ENCODE results near the gene SVOPL.

Gene SVOPL

DNA sequence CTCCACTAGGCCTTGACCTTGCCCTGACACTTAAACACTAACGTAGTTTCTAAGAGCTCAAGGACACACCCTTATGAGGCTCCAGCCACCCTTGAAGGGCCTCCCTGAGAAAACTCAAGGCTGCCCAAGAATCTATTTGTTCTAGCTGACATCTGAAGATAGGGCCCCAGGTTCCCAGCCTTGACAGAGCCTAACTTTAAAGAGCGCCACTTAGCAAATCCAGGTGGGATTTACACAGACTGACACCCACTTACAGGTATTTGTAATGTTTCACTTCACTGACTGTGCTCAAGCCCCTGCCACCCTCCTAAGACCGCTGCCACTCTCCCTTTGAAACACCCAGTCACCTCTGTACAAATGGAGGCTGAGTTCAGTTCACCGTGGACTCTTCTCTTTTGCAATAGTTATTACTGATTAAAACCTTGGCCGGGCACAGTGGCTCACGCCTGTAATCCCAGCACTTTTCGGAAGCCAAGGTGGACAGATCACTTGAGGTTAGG is 90.4 kb downstream of the SVOPL start:
- in situ Hi-C loops (cut with MboI; ENCODE audit: low sequenced_read_pairs) = no loop called here

DNA sequence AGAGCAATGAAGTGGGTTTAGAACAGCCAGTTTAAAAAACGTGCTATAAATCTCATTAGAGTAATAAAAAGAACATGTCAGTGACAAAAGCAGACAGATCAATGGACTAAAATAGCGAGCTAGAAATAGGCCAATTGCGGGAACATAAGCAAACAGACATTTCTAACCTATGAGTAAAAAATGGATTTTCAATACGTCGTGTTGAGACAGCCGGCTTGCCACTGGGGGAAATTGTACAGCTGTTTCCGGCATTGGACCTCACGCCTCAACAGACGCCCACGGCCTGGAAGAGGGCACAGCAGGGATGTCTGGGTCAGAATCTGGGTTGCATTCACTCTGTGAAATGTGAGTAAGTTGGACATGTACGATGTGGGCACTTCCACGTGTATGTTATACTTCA is 92.9 kb downstream of the SVOPL start:
- in situ Hi-C loops (cut with MboI; ENCODE audit: low sequenced_read_pairs) = no loop called here

DNA sequence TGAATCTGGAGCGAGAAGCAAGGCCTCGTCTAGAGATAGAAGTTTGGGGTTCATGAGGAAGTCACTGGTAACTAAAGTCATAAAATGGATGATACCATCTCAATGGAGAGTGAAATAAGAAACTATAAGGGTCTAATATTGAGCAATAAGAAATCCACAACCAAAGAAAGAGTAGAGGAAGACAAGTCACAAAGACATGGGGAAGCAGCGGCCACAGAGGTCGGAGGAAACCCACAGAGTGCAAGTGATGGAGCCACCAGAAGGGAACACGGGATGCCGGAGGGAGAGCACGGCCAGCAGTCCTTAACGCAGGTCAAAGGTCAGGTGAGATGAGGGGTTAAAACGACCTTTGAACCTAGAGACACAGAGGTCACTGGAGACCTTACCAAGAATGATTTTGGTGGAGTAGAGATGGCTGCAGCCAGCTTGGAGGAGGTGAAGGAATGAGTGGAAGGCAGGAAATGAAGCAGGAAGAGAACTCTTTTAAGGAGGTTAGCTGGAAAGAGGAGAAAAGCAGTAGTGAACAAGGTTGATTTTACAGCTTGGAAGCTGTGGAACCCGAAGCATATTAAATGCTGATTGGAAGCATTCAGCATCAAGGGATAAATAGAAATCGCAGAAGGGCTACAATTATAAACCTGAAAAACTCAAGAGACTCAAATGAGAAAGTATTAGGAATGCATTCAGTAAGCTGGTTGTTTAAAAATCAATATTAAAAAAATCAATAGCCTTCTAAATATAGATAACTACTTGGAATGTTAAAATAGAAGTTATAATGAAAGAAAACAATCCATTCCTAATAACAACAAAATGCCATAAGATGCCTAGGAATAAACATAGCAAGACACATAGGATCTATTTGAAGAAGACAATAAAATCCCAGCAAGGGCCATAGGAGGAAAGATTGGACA is 93.7 kb downstream of the SVOPL start:
- in situ Hi-C loops (cut with MboI; ENCODE audit: low sequenced_read_pairs) = no loop called here

DNA sequence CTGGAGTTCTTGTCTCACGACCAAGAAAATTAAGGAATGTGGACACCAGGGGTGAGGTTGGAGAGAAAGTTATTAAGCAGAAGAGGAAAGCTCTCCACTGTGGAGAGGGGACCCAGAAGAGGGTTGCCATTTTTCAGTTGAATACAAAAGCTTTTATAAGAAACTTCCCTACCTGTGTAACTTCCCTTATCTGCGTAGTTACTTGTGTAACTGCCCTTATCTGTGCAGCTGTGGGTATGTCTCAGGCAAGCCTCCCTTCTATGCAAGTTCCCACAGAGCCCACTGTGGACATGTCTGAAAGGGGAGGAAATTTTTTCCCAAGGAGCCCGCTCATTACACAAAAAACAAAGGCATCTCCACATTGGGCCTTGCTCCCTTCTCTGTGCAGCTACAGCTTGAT is 94.9 kb downstream of the SVOPL start:
- in situ Hi-C loops (cut with MboI; ENCODE audit: low sequenced_read_pairs) = no loop called here

DNA sequence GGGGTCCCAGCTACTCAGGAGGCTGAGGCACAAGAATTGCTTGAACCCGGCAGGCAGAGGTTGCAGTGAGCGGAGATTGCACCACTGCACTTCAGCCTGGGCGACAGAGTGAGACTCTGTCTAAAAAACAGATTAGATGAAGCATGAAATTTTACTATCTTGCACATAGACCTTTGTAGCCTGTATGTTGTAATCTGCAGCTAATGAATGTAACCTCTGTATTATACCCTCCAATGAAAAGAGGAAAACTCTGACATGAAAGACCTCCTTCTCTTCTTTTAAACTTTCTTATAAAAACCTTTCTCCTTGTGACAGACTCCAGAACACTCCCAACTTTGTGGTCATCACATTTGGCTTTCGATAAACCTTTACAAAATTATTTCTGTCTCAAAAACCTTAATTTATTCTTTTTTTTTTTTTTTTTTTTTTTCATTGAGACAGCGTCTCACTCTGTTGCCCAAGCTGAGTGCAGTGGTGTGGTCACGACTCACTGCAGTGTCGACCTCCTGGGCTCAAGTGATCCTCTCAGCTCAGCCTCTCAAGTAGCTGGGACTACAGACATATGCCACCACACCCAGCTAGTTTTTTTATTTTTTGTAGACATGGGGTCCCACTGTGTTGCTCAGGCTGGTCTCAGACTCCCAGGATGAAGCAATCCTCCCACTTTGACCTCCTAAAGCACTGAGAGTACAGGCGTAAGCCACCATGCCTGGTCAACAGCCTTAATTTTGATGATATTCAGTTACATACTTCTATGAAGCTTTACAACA is 97.4 kb downstream of the SVOPL start:
- in situ Hi-C loops (cut with MboI; ENCODE audit: low sequenced_read_pairs) = no loop called here

DNA sequence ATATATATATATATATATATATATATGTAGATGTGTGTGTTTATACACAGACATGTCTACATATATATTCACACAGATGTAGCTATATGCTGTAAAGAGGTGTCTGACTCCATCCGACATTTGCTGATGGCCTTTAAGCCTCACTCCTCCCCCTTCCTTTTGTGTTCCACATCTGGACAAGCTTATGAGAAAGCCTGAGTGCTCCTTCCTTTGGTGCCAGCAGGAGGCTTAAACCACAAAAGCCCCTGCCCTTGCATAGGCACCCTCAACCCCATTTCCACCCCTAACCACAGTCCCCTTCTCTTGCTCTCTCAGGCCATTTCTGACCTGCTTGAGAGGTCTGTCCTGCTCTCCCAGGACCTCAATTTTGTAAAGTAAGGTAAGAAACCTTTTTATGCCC is 98.7 kb downstream of the SVOPL start:
- in situ Hi-C loops (cut with MboI; ENCODE audit: low sequenced_read_pairs) = no loop called here

DNA sequence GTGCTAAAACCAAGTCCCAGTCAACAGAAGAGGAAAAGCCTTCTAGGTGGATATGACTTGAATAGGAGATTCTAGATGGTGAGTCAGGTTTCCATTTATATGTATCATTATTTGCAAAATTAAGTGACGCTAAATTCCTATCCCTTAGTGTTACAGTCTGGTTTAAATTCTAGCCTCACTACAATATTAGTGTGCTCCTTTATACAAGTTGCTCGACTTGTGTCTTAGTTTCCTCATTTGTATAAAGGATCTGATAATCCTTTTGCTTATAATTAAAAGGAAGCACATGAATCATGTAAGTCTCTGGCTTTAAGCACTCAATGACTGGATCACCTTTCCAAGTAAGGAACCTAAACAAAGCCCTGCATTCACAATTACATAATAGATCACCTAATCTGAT is 105.7 kb downstream of the SVOPL start:
- in situ Hi-C loops (cut with MboI; ENCODE audit: low sequenced_read_pairs) = no loop called here

DNA sequence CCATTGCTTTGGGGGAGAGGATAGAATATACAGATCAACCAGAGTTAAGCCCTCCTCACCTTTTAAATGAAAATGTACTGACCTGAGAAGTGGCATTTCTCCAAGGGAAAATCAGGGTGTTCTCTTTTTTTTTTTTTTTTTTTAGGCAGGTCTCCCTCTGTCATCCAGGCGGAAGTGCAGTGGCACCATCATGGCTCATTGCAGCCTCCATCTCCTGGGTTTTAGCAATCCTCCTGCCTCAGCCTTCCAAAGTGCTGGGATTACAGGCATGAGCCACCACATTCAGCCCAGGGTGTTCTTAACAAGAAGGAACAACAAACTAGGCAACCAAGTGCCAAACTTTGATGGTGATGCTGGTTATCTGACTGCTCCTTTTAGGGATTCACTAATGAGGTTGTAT is 111.0 kb downstream of the SVOPL start:
- in situ Hi-C loops (cut with MboI; ENCODE audit: low sequenced_read_pairs) = no loop called here

DNA sequence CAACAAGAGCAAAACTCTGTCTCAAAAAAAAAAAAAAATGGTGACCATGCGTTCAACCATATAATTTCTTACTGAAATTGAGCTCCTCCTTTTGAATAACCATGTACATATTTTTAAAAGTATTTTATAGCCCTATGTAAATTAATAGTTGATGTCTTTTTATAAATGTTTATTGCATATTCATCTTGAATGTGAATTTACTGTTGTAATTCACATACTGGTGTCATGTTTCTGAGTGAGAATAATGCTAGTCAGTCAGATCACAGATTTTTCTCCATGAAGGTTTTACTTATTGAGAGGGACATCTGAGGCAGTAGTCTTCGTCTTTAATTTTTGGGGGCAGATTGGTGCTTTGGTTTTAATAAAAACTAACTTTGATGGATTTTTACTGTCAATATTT is 112.2 kb downstream of the SVOPL start:
- in situ Hi-C loops (cut with MboI; ENCODE audit: low sequenced_read_pairs) = no loop called here

DNA sequence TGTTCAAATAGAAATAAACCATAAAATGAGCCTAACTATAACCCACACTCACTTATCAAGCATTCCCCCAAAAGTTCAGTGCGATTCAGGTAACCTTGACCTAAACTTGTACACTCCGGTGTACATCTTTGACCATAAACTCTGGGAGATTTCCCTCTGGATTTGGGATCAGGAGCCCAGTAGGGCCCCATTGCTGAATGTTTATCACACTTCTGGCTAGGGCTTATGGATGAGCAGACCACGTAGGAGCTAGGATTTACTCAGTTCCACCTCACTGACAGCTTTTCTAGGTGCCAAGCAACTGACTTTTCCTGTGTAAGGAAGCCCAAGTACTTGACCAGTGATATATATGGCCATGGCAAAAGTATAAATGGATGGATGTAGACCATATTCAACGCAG is 113.7 kb downstream of the SVOPL start:
- in situ Hi-C loops (cut with MboI; ENCODE audit: low sequenced_read_pairs) = no loop called here

DNA sequence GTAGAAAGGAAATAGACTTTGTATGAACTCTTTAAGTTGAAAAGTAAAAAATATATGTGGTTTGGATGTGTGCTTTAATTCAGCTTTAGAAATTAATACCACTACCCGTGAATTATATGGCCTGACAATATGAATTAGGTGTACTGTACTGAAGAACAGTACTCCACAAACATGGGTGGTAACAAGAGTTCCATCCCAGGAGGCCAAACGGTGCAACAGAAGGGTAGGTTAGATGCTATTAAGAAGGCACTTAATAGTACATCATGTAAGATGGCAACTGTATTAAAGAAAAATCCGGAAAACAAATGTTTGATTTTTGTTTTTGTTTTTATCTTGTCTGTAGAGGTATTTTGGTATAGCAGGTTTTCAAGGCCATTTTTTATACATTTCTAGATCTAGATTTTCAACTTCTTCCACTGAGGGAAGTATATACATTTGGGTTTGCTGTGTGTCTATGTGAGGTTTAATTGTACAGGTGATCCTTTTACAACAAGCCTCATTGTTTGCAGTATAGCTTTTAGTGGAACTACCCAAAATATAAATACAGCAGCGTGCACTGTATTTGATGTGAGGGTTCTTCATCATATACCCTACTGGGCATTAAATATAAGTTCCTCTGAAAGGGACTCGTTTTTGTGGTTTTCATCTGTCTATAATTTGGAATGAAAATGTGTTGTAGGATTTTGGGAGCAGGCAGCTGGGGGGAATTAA is 115.7 kb downstream of the SVOPL start:
- in situ Hi-C loops (cut with MboI; ENCODE audit: low sequenced_read_pairs) = no loop called here

DNA sequence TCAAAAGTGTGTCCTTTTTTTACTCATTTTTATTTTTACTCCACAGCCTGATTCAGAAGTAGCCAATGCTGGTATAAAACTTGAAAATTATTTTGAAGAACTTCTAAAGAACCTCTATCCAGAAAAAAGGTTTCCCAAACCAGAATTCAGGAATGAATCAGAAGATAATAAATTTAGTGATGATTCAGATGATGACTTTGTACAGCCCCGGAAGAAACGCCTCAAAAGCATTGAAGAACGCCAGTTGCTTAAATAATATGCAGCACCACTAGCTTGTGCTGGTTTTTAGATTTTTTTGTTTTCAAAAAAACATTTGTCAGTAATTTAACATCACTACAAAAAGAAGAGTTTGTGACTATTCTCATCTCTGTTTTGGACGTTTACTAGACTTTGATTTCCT is 116.5 kb downstream of the SVOPL start:
- in situ Hi-C loops (cut with MboI; ENCODE audit: low sequenced_read_pairs) = no loop called here

DNA sequence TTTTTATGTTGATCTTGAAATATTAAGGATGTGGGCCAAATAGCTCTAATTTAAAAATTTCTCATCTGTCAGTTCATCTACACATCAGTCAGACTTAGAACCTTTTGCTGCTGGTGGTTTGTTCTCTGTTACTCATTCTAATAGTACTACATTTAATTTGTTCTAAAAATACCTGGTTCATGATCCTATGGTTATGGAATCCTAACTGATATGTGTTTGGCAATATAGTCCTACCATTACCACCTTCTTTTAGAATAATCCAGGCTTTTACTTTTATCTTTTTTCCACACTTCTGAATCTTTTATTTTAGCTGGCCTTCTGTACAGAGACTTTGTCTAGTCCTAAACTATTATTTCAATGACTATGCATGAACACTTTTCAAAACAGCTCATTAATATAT is 116.9 kb downstream of the SVOPL start:
- in situ Hi-C loops (cut with MboI; ENCODE audit: low sequenced_read_pairs) = no loop called here

DNA sequence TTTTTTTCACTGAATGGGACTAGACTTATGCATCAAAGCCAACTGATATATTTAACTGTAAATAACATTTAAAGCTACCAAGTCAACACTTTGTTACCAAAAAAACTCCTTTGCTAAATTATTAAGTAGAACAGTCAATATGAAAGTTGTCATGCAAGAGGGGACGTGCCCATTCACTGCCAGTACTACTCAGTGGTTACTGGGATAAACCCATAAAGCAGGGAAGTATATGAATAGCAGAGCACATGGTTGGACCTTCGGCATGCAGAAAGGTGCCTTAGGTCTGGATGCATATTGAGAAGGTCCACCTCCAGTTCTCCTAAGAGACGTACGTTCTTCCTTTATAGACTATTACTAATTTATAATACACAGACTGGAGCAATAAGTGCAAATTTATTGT is 120.1 kb downstream of the SVOPL start:
- in situ Hi-C loops (cut with MboI; ENCODE audit: low sequenced_read_pairs) = no loop called here

DNA sequence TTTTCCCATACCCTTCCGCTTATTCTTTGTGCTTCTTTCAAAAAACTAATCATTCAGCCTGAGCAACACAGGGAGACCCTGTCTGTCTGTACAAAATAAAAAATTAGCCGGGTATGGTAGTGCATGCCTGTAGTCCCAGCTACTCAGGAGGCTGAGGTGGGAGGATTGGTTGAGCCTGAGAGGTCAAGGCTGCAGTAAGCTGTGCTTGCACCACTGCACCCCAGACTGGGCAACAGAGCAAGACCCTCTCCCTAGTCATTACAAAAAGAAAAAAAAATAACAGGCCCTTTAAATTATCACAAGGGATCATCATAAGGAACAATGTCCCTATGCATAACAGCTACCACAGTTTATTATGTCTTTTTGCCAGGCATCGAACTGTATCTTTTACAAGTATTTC is 121.5 kb downstream of the SVOPL start:
- in situ Hi-C loops (cut with MboI; ENCODE audit: low sequenced_read_pairs) = no loop called here

DNA sequence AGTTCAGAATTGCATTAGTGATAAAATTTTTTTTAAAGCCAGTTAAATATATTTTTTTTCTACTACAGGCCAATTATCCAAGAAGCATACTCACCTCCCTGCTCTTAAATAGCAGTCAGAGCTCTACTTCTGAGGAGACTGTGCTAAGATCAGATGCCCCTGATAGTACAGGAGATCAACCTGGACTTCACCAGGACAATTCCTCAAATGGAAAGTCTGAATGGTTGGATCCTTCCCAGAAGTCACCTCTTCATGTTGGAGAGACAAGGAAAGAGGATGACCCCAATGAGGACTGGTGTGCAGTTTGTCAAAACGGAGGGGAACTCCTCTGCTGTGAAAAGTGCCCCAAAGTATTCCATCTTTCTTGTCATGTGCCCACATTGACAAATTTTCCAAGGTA is 122.0 kb downstream of the SVOPL start:
- in situ Hi-C loops (cut with MboI; ENCODE audit: low sequenced_read_pairs) = no loop called here

DNA sequence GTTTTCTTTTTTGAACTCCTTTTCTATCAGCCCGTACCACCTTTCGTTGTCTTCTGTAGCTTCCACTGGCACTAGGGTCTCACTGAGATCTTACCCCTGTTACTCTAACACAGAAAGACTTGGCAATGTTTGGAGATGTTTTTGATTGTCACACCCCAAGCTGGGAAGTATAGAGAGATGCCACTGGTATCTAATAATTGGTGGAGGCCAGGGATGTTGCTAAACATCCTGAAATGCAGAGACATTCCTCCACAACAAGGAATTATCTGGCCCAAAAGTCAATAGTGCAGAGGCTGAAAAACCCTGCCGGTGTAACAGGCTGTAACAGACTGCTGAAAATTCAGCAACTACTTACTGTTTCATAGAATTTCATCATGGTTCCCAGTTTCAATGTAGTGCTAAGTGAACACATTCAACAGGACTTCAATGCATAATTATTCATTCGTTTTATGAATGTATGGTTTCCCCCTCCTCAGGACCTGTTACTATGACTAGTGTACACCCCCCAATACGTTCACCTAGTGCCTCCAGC is 125.2 kb downstream of the SVOPL start:
- in situ Hi-C loops (cut with MboI; ENCODE audit: low sequenced_read_pairs) = no loop called here

DNA sequence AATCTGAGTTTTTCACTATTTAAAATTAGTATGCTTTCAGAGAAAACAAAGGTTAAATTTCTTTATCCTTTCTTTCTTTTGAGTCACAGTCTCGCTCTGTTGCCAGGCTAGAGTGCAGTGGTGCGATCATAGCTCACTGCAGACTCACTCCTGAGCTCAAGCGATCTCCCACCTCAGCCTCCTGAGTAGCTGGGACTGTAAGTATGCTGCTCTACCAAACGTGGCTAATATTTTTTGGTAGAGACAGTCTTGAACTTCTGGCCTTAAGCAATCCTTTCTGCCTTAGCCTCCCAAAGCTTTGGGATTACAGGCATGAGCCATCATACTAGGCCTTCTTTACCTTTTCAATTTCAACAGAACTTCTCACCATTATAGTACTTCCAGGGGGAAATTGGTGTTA is 127.4 kb downstream of the SVOPL start:
- in situ Hi-C loops (cut with MboI; ENCODE audit: low sequenced_read_pairs) = no loop called here

DNA sequence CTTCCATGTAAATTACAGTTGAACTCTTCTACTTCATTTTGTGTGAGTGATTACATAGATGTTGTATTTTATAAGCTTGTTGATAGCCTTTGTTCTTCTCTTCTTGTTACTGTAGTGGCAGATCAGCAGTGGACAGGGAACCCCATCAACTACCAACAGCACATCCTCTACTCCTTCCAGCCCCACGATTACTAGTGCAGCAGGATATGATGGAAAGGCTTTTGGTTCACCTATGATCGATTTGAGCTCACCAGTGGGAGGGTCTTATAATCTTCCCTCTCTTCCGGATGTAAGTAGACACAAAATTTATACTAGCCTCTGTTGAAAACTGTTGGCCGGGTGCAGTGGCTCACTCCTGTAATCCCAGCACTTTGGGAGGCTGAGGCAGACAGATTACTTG is 130.4 kb downstream of the SVOPL start:
- in situ Hi-C loops (cut with MboI; ENCODE audit: low sequenced_read_pairs) = no loop called here

DNA sequence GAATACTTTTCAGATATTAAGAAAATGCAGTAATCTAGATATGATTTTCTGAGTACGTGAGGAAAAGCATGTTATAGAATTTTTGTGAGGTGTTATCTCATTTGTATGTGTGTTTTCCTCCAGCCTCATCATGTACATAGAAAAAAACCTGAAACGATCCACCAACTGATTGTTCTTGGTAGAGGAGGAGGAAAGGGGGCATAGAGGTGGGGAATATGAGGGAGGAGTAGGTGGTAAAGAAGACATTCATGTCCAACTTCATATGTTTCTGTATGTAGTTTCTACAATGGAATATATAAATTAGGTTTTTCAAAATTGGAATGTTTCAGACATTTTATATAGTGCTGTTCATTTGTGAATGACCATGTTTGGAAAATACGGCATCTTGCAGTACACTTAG is 131.7 kb downstream of the SVOPL start:
- in situ Hi-C loops (cut with MboI; ENCODE audit: low sequenced_read_pairs) = no loop called here

DNA sequence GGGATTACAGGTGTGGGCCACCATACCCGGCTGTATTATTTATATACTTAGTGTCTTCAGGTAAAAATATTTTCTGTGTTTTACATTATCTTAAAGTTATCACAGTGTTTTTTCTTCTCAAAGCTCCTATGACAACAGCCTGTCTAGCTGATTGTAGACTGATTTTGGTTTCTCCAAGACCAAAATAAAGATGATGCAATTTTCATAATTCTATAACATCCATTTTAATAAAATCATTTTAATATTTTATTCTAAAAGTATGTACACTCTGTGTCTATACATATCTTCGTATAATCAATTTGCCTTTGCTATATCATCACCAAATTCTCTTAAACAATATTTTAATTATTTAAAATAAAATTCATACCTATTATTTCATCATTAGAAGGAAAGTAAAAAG is 132.5 kb downstream of the SVOPL start:
- in situ Hi-C loops (cut with MboI; ENCODE audit: low sequenced_read_pairs) = no loop called here

Data from HL-60/S4 treated with phorbol 12-myristate 13-acetate at 8.2 ng/mL for 4 days and 3 days (cell line).